GM12873 (cell line): ENCODE measurements around the gene CASD1.

Source experiments
- CTCF ChIP-seq: IDR thresholded peaks from 2 replicates; pipeline ENCODE4 v1.5.1; 2012; ENCODE audit warnings: low read depth, mild to moderate bottlenecking, moderate library complexity, low read length, control low read depth; ENCODE audit not compliant: insufficient read depth; ENCODE audit errors: missing control alignments

The CASD1 gene

GRCh38 chr7:94498918-94499317 lies 10.7 kb upstream of the CASD1 start:
- TF ChIP-seq CTCF, result no peak

GRCh38 chr7:94507462-94507861 lies 2.1 kb upstream of the CASD1 start:
- no peak for TF ChIP-seq CTCF

GRCh38 chr7:94507962-94508361 lies 1.6 kb upstream of the CASD1 start:
- TF ChIP-seq CTCF, result no peak

GRCh38 chr7:94509887-94510581 lies 425 bp downstream of the CASD1 start:
- TF ChIP-seq CTCF, result peak; percentile 12

- TF ChIP-seq CTCF, result no peak
Observed at GRCh38 chr7:94510582-94511496, 1.2 kb downstream of the CASD1 start.

- no peak for TF ChIP-seq CTCF
Observed at GRCh38 chr7:94511718-94512117, 2.1 kb downstream of the CASD1 start.

- TF ChIP-seq CTCF, result no peak
Observed at GRCh38 chr7:94512735-94513564, 3.3 kb downstream of the CASD1 start.
